NK-92 treated with Interleukin-12 subunit alpha and Interleukin-12 subunit beta, amount 100 ng/mL, for 24 hours (cell line): ENCODE data around the gene IL1RAPL1.
"Not testable (repeated sequence)": the region's sequence is repeated elsewhere in the genome, so short reads cannot be mapped to it uniquely, and the experiment has no call there.

ENCODE experiments used
- DNase-seq: peaks from one replicate; lab custom pipeline; 2025; lab: John Stamatoyannopoulos, UW

The IL1RAPL1 gene

GRCh38 chrX:28628120-28628519, 40.9 kb downstream of the IL1RAPL1 start:
- no peak for DNase-seq

DNA sequence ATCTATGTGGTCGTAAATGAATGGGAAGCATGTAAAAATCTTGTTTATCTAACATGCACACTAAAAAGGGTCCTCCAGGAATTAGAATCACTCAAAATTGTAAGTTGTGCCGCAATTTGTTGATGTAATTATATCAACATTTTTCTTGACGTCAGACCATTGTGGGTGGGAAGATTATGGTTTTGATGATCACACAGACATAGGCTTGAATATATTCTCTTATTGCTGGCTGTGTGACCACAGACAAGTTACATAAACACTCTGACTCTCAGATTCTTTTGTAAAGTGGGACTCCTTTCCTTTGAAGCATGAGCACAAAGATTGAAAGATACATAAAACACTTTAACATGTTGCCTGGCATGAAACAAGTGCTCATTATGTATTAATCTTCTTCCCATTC, 51.5 kb downstream of the IL1RAPL1 start:
- DNase-seq = no peak

- DNase-seq = no peak
Observed at GRCh38 chrX:28639451-28639850, 52.2 kb downstream of the IL1RAPL1 start.

DNA sequence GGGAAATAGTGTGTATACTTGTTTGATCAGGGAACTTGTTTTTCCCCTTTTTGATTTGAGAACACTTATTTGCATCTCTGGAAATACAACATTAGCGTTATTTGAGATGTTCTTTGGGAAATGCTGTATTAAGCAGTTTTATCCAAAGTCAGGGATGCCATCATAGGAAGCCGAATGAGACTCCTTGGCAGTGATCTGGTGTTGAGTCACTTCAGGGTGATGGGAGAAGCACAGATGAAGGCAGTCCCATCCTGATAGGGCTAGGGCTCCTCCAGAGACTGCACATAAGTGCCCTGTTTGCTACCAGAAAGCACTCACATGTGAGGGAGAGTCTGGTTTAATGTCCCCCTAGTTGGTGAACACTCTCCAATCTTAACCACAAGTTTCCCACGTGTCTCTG, 62.3 kb downstream of the IL1RAPL1 start:
- DNase-seq = no peak

DNA sequence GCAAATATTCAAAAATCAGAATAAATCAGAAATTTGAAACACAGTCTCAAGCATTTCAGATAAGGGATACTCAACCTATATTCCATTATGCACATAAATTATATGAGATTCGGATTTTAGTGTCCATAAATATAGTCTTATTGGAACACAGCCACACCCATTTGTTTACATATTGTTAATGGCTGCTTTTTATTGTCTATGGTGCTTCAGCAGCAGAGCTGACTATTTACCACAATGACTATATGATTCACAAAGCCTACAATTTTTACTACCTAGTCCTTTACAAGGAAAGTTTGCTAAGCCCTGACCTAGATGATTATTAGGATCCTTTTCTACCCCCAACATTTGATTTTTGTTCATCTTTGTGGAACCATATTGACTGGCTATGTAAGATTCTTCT, 63.9 kb downstream of the IL1RAPL1 start:
- no peak for DNase-seq

- DNase-seq = no peak
Observed at GRCh38 chrX:28659269-28659668, 72.0 kb downstream of the IL1RAPL1 start.

- no peak for DNase-seq
Observed at GRCh38 chrX:28665778-28666177, 78.5 kb downstream of the IL1RAPL1 start.

DNA sequence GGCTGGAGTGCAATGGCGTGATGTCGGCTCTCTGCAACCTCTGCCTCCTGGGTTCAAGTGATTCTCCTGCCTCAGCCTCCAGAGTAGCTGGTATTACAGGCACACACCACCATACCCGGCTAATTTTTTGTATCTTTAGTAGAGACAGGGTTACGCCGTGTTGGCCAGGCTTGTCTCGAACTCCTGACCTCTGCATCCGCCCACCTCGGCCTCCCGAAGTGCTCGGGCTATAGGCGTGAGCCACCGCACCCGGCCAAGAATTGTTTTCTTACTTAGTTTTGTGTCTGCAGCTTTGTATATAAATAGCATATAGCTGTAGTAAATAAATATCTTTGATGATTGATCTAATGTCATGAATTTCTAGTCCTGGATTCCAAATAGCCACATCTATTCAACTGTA, 81.1 kb downstream of the IL1RAPL1 start:
- DNase-seq = no peak

- DNase-seq = no peak
Observed at GRCh38 chrX:28668957-28669356, 81.7 kb downstream of the IL1RAPL1 start.

DNA sequence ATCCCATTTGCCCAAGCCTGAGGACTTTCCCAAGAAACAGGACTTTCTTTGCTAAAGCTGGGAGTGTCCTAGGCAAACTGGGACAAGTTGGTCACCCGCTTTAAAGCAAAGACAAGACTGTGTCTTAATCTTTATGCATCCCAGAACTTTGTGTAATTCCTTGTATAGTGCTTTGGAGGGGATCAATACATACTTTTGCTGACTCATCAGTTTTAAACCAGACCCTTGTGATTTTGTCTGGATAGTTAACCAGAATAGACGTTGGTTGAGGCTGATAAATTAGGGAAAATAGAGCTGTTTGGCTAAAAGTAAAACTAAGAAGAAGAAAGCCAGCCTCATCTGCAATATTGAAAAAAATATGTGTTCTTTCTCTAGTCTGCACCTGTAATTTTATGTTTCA, 82.8 kb downstream of the IL1RAPL1 start:
- DNase-seq = no peak

DNA sequence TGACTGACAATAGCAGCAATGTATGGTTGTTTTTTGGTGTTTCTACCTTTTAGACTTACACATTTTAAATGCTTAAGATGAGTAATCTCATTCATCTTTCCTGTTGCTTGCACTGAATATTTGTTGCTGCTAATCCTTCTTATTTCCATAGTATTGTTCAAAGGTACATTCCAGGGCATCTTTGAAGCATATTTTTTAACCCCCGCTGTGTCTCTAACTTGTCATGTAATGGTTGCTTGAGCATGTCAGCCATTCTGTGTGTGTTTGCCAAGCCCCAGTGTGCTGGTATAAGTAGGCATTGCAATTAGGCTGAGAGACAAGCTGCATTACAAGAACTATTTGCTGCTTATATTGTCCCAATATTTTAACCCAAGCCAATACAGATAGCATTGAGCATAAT, 87.9 kb downstream of the IL1RAPL1 start:
- DNase-seq = no peak

DNA sequence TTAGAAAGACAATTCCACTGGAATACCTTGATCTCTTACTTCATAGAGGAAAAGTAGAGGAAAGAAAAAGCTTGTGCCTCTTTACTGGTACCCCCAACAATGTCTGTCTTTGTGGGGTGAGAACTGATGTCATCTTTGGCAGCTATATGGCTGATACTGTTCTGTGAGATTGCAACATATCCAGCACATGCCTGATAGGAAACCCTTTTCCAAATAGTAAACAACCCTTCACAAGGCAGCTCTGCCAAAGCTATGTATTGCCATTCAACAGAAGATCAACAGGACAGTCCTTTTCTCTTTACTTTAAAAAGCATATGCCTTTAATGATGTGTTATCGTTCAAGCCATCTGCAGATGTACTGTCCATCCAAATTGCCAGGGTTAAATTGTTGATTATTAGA, 105.9 kb downstream of the IL1RAPL1 start:
- no peak for DNase-seq

- no peak for DNase-seq
Observed at GRCh38 chrX:28697732-28698131, 110.5 kb downstream of the IL1RAPL1 start.

- no peak for DNase-seq
Observed at GRCh38 chrX:28701222-28701621, 114.0 kb downstream of the IL1RAPL1 start.

- no peak for DNase-seq
Observed at GRCh38 chrX:28706964-28707363, 119.7 kb downstream of the IL1RAPL1 start.

DNA sequence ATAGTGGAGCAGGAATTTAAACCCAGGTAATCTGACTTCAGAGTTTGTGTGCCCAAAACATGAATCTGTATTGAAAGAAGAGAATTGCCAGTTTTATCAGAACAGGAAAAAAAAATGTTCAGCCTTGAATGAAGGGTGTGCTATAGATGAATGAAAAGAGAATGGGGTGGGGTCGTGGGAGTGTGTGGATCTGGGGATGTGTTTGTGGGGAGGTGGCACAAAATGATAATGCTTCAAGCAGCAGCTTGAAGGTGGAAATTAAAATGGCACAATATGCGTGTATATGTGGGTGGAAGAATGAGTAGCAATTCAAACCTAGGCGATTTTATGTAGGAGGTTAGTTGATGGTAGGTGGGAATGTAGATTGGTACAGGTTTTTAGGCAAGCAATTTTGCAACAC, 122.2 kb downstream of the IL1RAPL1 start:
- no peak for DNase-seq

- DNase-seq = no peak
Observed at GRCh38 chrX:28717864-28718263, 130.6 kb downstream of the IL1RAPL1 start.

- no peak for DNase-seq
Observed at GRCh38 chrX:28718450-28718849, 131.2 kb downstream of the IL1RAPL1 start.

DNA sequence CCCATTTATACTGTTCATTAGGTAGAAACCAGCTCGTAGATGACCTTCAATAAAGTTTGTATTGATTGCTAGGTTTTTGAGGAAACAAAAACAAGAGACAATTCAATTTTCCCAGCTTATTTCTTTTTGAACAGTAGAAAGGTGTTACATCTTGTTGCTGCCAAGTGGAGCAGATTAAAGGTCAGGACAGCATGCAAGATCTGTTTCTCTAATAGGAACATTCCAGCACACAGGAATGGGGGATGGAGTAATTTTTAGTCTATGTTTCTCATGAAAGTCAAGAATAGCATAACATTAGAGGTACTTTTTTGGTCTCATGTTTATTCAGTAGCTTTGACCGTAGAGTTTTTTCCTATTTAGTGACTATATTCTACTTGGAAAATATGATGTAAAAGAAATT, 132.4 kb downstream of the IL1RAPL1 start:
- no peak for DNase-seq

DNA sequence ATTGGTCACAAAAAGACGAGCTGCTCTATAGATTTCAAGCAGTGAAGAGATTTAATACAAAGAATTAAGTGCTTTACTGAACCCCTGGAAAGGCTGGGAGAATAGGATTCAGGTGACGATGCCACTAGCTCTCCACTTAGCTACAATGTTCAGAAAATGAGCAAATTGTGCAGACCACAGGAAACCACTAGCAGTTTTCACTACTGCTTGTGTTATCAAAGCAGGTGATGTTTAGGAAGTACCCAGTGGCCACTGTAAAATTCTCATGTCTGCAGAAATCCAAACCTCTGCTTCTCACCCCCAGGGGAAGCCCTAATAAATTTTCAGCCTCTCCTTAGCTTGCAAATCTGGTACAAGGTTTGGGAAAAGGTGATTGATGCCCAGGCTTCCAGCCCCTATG, 165.1 kb downstream of the IL1RAPL1 start:
- no peak for DNase-seq

GRCh38 chrX:28756175-28756574, 168.9 kb downstream of the IL1RAPL1 start:
- no peak for DNase-seq

- DNase-seq = no peak
Observed at GRCh38 chrX:28756647-28757046, 169.4 kb downstream of the IL1RAPL1 start.

GRCh38 chrX:28757290-28757689, 170.0 kb downstream of the IL1RAPL1 start:
- no peak for DNase-seq

DNA sequence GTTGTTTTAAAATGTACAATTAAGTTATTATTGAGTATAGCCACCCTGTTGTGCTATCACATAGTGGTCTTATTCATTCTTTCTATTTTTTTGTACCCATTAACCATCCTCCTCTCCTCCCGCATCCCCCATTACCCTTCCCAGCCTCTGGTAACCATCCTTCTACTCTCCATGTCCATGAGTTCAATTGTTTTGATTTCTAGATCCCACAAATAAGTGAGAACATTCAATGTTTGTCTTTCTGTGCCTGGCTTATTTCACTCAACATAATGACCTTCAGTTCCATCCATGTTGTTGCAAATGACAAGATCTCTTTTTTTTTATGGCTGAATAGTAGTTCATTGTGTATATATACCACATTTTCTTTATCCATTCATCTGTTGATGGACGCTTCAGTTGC, 179.3 kb downstream of the IL1RAPL1 start:
- not testable (repeated sequence) for DNase-seq

DNA sequence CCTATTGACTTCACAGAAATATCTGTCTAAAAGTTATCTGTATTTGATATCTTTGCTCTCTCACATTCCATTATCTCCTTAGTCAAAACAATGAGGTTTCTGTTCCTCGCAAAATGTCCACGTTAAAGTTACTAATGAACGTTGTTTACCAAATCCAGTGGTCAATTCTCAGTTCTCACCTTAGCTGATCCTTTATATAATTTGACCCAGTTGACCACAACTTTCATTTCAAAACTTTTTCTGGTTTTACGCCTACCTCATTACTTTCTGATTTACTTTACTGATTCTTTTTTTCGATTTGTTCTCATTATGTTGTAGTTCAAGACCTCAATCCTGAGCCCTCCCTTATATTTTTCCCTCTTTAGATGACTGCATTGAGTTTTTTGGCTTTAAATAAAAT, 186.6 kb downstream of the IL1RAPL1 start:
- no peak for DNase-seq
